Skeletal muscle tissue (tissue), 4 donors: ENCODE measurements around the gene LTB4R. TPM values are rescaled to one million over a fixed set of nuclear protein-coding genes. Genes with fewer than 3 reads are reported as not detected.
A peak's percentile ranks its signal among the peaks of the same experiment; 100 is the strongest.

ENCODE experiments used
- H3K27ac ChIP-seq: one replicate; pipeline ENCODE4 v1.7.0; 2013; ENCODE audit warnings: mild to moderate bottlenecking, low read depth, low read length, inconsistent platforms
- H3K27me3 ChIP-seq, 3 donors: one replicate each; pipeline ENCODE4 v1.7.0; 2013; ENCODE audit warnings: low read length in 3 of 3; ENCODE audit not compliant: control insufficient read depth in 3 of 3, insufficient read depth in 3 of 3
- H3K36me3 ChIP-seq, 3 donors: one replicate each; pipeline ENCODE4 v1.7.0; 2013; ENCODE audit warnings: low read length in 3 of 3; ENCODE audit not compliant: control insufficient read depth in 3 of 3, insufficient read depth in 3 of 3
- H3K4me1 ChIP-seq, 3 donors: one replicate each; pipeline ENCODE4 v1.7.0; 2013; ENCODE audit warnings: low read length in 3 of 3, mild to moderate bottlenecking in 3 of 3; ENCODE audit not compliant: control insufficient read depth in 3 of 3, insufficient read depth in 3 of 3
- H3K4me3 ChIP-seq, 3 donors: one replicate each; pipeline ENCODE4 v1.7.0; 2013; ENCODE audit warnings: low read length in 3 of 3
- H3K9ac ChIP-seq, 3 donors: one replicate each; pipeline ENCODE4 v1.7.0; 2013; ENCODE audit warnings: low read length in 3 of 3, mild to moderate bottlenecking in 3 of 3, moderate library complexity in 2 of 3, low read depth in 1 of 3
- H3K9me3 ChIP-seq, 3 donors: one replicate each; pipeline ENCODE4 v1.7.0; 2013; ENCODE audit warnings: low read length in 3 of 3; ENCODE audit not compliant: control insufficient read depth in 3 of 3
- total RNA-seq: library from RNA; depleted of rRNA; stranded (reverse); fragments of >200 nt; gene quantifications from one replicate; pipeline ENCODE4 v1.2.3, GENCODE V29; 2014
- donor health status: Osteomylitis.

LTB4R gene
- total RNA-seq, 1 donor from 2014 or later, result 2.1 TPM

GRCh38 chr14:24311837-24312615 lies 724 bp downstream of the LTB4R start:
- Histone ChIP-seq H3K36me3 (peaks cover 3 to 9% (median 7%) of the 10 kb centered on the region in 3 donors), H3K27me3 (peaks cover 5 to 25% (median 20%) of the 10 kb centered on the region in 3 donors), H3K9me3 (peaks cover 0 to 2% (median 0%) of the 10 kb centered on the region in 3 donors), H3K4me3 (peak overlapping the region; percentile 71 to 77 (median 73)), H3K27ac (peak overlapping the region; percentile 69), H3K9ac (peak overlapping the region; percentile 59 to 80 (median 68)), H3K4me1 (peaks cover 40 to 77% (median 54%) of the 10 kb centered on the region in 3 donors)

- Histone ChIP-seq H3K9me3 (peaks cover 0 to 2% (median 0%) of the 10 kb centered on the region in 3 donors), H3K4me3 (no peak overlapping the region), H3K4me1 (peaks cover 40 to 77% (median 52%) of the 10 kb centered on the region in 3 donors), H3K27me3 (peaks cover 5 to 33% (median 27%) of the 10 kb centered on the region in 3 donors), H3K27ac (peak overlapping the region; percentile 69), H3K36me3 (peaks cover 0 to 5% (median 4%) of the 10 kb centered on the region in 3 donors), H3K9ac (no peak overlapping the region)
These were observed 1.6 kb downstream of the LTB4R start for GRCh38 chr14:24312736-24313507.

GRCh38 chr14:24313913-24314312 lies 2.6 kb downstream of the LTB4R start:
- H3K36me3 ChIP-seq, result peaks cover 0 to 2% (median 2%) of the 10 kb centered on the region in 3 donors

GRCh38 chr14:24314377-24315193 lies 3.3 kb downstream of the LTB4R start:
- peaks cover 20 to 48% (median 42%) of the 10 kb centered on the region in 3 donors for H3K27me3 ChIP-seq
- no peak overlapping the region for H3K9ac ChIP-seq
- peaks cover 0 to 2% (median 0%) of the 10 kb centered on the region in 3 donors for H3K9me3 ChIP-seq
- H3K4me1 ChIP-seq, result peaks cover 39 to 67% (median 47%) of the 10 kb centered on the region in 3 donors
- peaks cover 0 to 2% (median under 1%) of the 10 kb centered on the region in 3 donors for H3K36me3 ChIP-seq
- no peak overlapping the region for H3K4me3 ChIP-seq
- no peak overlapping the region for H3K27ac ChIP-seq

More at GRCh38 chr14:24313913-24314312, 2.6 kb downstream of the LTB4R start:
- Histone ChIP-seq H3K4me3 (no peak overlapping the region), H3K9me3 (peaks cover 0 to 2% (median 0%) of the 10 kb centered on the region in 3 donors), H3K4me1 (peaks cover 40 to 73% (median 52%) of the 10 kb centered on the region in 3 donors), H3K9ac (no peak overlapping the region), H3K27ac (no peak overlapping the region), H3K27me3 (peaks cover 13 to 41% (median 36%) of the 10 kb centered on the region in 3 donors)

- Histone ChIP-seq H3K27me3 (peaks cover 24 to 50% (median 46%) of the 10 kb centered on the region in 3 donors), H3K4me1 (peaks cover 31 to 60% (median 40%) of the 10 kb centered on the region in 3 donors), H3K36me3 (peaks cover 0 to 3% (median 2%) of the 10 kb centered on the region in 3 donors), H3K9ac (no peak overlapping the region), H3K4me3 (no peak overlapping the region), H3K9me3 (peaks cover 0 to 2% (median 0%) of the 10 kb centered on the region in 3 donors), H3K27ac (peak overlapping the region; percentile 60)
These were observed 4.0 kb downstream of the LTB4R start for GRCh38 chr14:24315243-24315806.

- peaks cover 24 to 50% (median 46%) of the 10 kb centered on the region in 3 donors for H3K27me3 ChIP-seq
- peak overlapping the region in 1 of 3 donors; percentile 58 for H3K4me3 ChIP-seq
- H3K4me1 ChIP-seq, result peaks cover 26 to 53% (median 35%) of the 10 kb centered on the region in 3 donors
- peak overlapping the region; percentile 60 for H3K27ac ChIP-seq
- peaks cover 0 to 2% (median 0%) of the 10 kb centered on the region in 3 donors for H3K9me3 ChIP-seq
- peaks cover 0 to 3% (median 2%) of the 10 kb centered on the region in 3 donors for H3K36me3 ChIP-seq
- H3K9ac ChIP-seq, result peak overlapping the region in 1 of 3 donors; percentile 45
These were observed 4.7 kb downstream of the LTB4R start for GRCh38 chr14:24315807-24316596.

GRCh38 chr14:24316597-24316950 lies 5.3 kb downstream of the LTB4R start:
- H3K27ac ChIP-seq, result no peak overlapping the region
- peaks cover 0 to 3% (median 2%) of the 10 kb centered on the region in 3 donors for H3K36me3 ChIP-seq
- H3K4me1 ChIP-seq, result peaks cover 26 to 48% (median 30%) of the 10 kb centered on the region in 3 donors
- H3K4me3 ChIP-seq, result peak overlapping the region in 1 of 3 donors; percentile 58
- peak overlapping the region in 1 of 3 donors; percentile 45 for H3K9ac ChIP-seq
- H3K27me3 ChIP-seq, result peaks cover 24 to 50% (median 46%) of the 10 kb centered on the region in 3 donors
- peaks cover 0 to 2% (median 0%) of the 10 kb centered on the region in 3 donors for H3K9me3 ChIP-seq

- no peak overlapping the region for H3K27ac ChIP-seq
- H3K27me3 ChIP-seq, result peaks cover 24 to 50% (median 46%) of the 10 kb centered on the region in 3 donors
- H3K4me3 ChIP-seq, result no peak overlapping the region
- H3K9ac ChIP-seq, result no peak overlapping the region
- H3K36me3 ChIP-seq, result peaks cover 0 to 3% (median 2%) of the 10 kb centered on the region in 3 donors
- peaks cover 0 to 2% (median 0%) of the 10 kb centered on the region in 3 donors for H3K9me3 ChIP-seq
- peaks cover 20 to 41% (median 27%) of the 10 kb centered on the region in 3 donors for H3K4me1 ChIP-seq
These were observed 6.0 kb downstream of the LTB4R start for GRCh38 chr14:24317141-24317928.
